Naive B cell (primary cell): ENCODE data around the gene NUDT9. TPM values are rescaled to one million over a fixed set of nuclear protein-coding genes. Genes with fewer than 3 reads are reported as not detected.
"Not testable (repeated sequence)": the region's sequence is repeated elsewhere in the genome, so short reads cannot be mapped to it uniquely, and the experiment has no call there.

Source experiments
- ATAC-seq, 2 donors: fragments of 150-1000 bp; cut with Tn5 transposase; 2 replicates each; pipeline ENCODE4 v1.10.0; 2021; ENCODE audit warnings: low read depth in 2 of 2, mild to moderate bottlenecking in 2 of 2, moderate library complexity in 2 of 2
- DNase-seq: peaks from one replicate; pipeline ENCODE4 v3.0.0; 2022
- H3K27ac Mint-ChIP-seq, 6 donors: one replicate each; pipeline ENCODE4 v1.8.0; 2020 to 2022; ENCODE audit warnings: mild to moderate bottlenecking in 6 of 6, mixed read lengths in 6 of 6, moderate library complexity in 5 of 6, inconsistent platforms in 2 of 6
- H3K27me3 Mint-ChIP-seq, 3 donors: one replicate each; pipeline ENCODE4 v1.8.0; 2021 to 2022; ENCODE audit warnings: mixed read lengths in 3 of 3, mild to moderate bottlenecking in 1 of 3
- H3K36me3 Mint-ChIP-seq, 2 donors: one replicate each; pipeline ENCODE4 v1.8.0; 2020 to 2022; ENCODE audit warnings: mixed read lengths in 2 of 2, inconsistent platforms in 1 of 2, mild to moderate bottlenecking in 1 of 2
- H3K4me1 Mint-ChIP-seq, 3 donors: one replicate each; pipeline ENCODE4 v1.8.0; 2020 to 2022; ENCODE audit warnings: mixed read lengths in 3 of 3, inconsistent platforms in 1 of 3, mild to moderate bottlenecking in 1 of 3, moderate library complexity in 1 of 3
- H3K4me3 Mint-ChIP-seq, 8 donors: one replicate each; pipeline ENCODE4 v1.8.0; 2020 to 2022; ENCODE audit warnings: mild to moderate bottlenecking in 8 of 8, mixed read lengths in 8 of 8, moderate library complexity in 8 of 8, inconsistent platforms in 2 of 8
- H3K9me3 Mint-ChIP-seq, 7 donors: one replicate each; pipeline ENCODE4 v1.8.0; 2020 to 2022; ENCODE audit warnings: mixed read lengths in 7 of 7, mild to moderate bottlenecking in 5 of 7, inconsistent platforms in 2 of 7, moderate library complexity in 1 of 7
- polyA plus RNA-seq, 6 donors: library from polyadenylated mRNA; unstranded; fragments of 300-500 nt; fragmentation: Illumina TruSeq; gene quantifications; one replicate each; pipeline ENCODE4 v1.2.3, GENCODE V29; 2021; ENCODE audit warnings: low read depth in 6 of 6

The NUDT9 gene
- polyA plus RNA-seq, 6 donors from 2014 or later = 16.3 to 27.1 (median 19.2) TPM

GRCh38 chr4:87418410-87418809 is 4.0 kb upstream of the NUDT9 start:
- H3K27me3 Mint-ChIP-seq, ATAC-seq, DNase-seq, H3K36me3 Mint-ChIP-seq, H3K9me3 Mint-ChIP-seq, H3K27ac Mint-ChIP-seq: not testable (repeated sequence)
- Mint-ChIP-seq H3K4me3 (peak overlapping the region in 1 of 8 donors; percentile 35), H3K4me1 (peaks cover 9 to 17% (median 12%) of the 10 kb centered on the region in 3 donors)

GRCh38 chr4:87419578-87420249 is 2.7 kb upstream of the NUDT9 start:
- H3K27ac Mint-ChIP-seq = no peak overlapping the region
- DNase-seq (no peak), ATAC-seq (no peak)
- H3K9me3 Mint-ChIP-seq = peaks cover 0 to 2% (median 0%) of the 10 kb centered on the region in 7 donors
- peaks cover 18 to 30% (median 23%) of the 10 kb centered on the region in 3 donors for H3K4me1 Mint-ChIP-seq
- no peaks in the 10 kb centered on the region for H3K27me3 Mint-ChIP-seq
- peak overlapping the region in 2 of 8 donors; percentile 33 to 98 for H3K4me3 Mint-ChIP-seq
- no peaks in the 10 kb centered on the region for H3K36me3 Mint-ChIP-seq

GRCh38 chr4:87420276-87420830 is 2.0 kb upstream of the NUDT9 start:
- peak overlapping the region in 3 of 8 donors; percentile 33 to 98 (median 65) for H3K4me3 Mint-ChIP-seq

GRCh38 chr4:87423317-87424098 is 1.1 kb downstream of the NUDT9 start:
- Mint-ChIP-seq H3K27me3 (no peaks in the 10 kb centered on the region), H3K4me1 (peaks cover 21 to 52% (median 30%) of the 10 kb centered on the region in 3 donors), H3K9me3 (peaks cover 0 to 1% (median 0%) of the 10 kb centered on the region in 7 donors), H3K27ac (peak overlapping the region in 3 of 6 donors; percentile 21 to 95 (median 52)), H3K36me3 (no peaks in the 10 kb centered on the region), H3K4me3 (peak overlapping the region; percentile 70 to 100 (median 98))
- no peak for DNase-seq
- no peak for ATAC-seq

More at GRCh38 chr4:87420276-87420830, 2.0 kb upstream of the NUDT9 start:
- DNase-seq (no peak), ATAC-seq (no peak)
- Mint-ChIP-seq H3K4me1 (peaks cover 18 to 34% (median 24%) of the 10 kb centered on the region in 3 donors), H3K27me3 (no peaks in the 10 kb centered on the region), H3K27ac (no peak overlapping the region), H3K9me3 (peaks cover 0 to 2% (median 0%) of the 10 kb centered on the region in 7 donors), H3K36me3 (no peaks in the 10 kb centered on the region)

GRCh38 chr4:87424099-87424543 is 1.7 kb downstream of the NUDT9 start:
- not testable (repeated sequence) for H3K27me3 Mint-ChIP-seq, H3K9me3 Mint-ChIP-seq, DNase-seq, ATAC-seq, H3K36me3 Mint-ChIP-seq
- Mint-ChIP-seq H3K4me1 (peaks cover 26 to 56% (median 35%) of the 10 kb centered on the region in 3 donors), H3K4me3 (peak overlapping the region in 7 of 8 donors; percentile 70 to 100 (median 92)), H3K27ac (peak overlapping the region in 2 of 6 donors; percentile 52 to 95)

- no peaks in the 10 kb centered on the region for H3K36me3 Mint-ChIP-seq
- H3K9me3 Mint-ChIP-seq = no peaks in the 10 kb centered on the region
- peaks cover 34 to 68% (median 48%) of the 10 kb centered on the region in 3 donors for H3K4me1 Mint-ChIP-seq
- ATAC-seq (no peak), DNase-seq (no peak)
- peak overlapping the region in 1 of 8 donors; percentile 53 for H3K4me3 Mint-ChIP-seq
- no peaks in the 10 kb centered on the region for H3K27me3 Mint-ChIP-seq
- peak overlapping the region in 1 of 6 donors; percentile 9 for H3K27ac Mint-ChIP-seq
Observed at GRCh38 chr4:87425711-87426110, 3.3 kb downstream of the NUDT9 start.

GRCh38 chr4:87426865-87427517 is 4.6 kb downstream of the NUDT9 start:
- Mint-ChIP-seq H3K36me3 (no peaks in the 10 kb centered on the region), H3K4me1 (peaks cover 34 to 67% (median 56%) of the 10 kb centered on the region in 3 donors), H3K9me3 (no peaks in the 10 kb centered on the region), H3K4me3 (no peak overlapping the region), H3K27me3 (no peaks in the 10 kb centered on the region), H3K27ac (peak overlapping the region in 2 of 6 donors; percentile 41 to 73)
- DNase-seq = no peak
- ATAC-seq = no peak

GRCh38 chr4:87427518-87427868 is 5.1 kb downstream of the NUDT9 start:
- no peak overlapping the region for H3K27ac Mint-ChIP-seq
- no peaks in the 10 kb centered on the region for H3K9me3 Mint-ChIP-seq
- DNase-seq (no peak), ATAC-seq (no peak)
- peaks cover 29 to 64% (median 54%) of the 10 kb centered on the region in 3 donors for H3K4me1 Mint-ChIP-seq
- H3K4me3 Mint-ChIP-seq = no peak overlapping the region
- H3K36me3 Mint-ChIP-seq = no peaks in the 10 kb centered on the region
- no peaks in the 10 kb centered on the region for H3K27me3 Mint-ChIP-seq

GRCh38 chr4:87428979-87429378 is 6.6 kb downstream of the NUDT9 start:
- Mint-ChIP-seq H3K9me3 (no peaks in the 10 kb centered on the region), H3K27ac (no peak overlapping the region), H3K27me3 (no peaks in the 10 kb centered on the region), H3K4me1 (peaks cover 27 to 63% (median 50%) of the 10 kb centered on the region in 3 donors), H3K4me3 (no peak overlapping the region), H3K36me3 (no peaks in the 10 kb centered on the region)
- ATAC-seq = no peak
- no peak for DNase-seq

- Mint-ChIP-seq H3K27ac (peak overlapping the region in 1 of 6 donors; percentile 14), H3K4me1 (peaks cover 23 to 53% (median 44%) of the 10 kb centered on the region in 3 donors), H3K4me3 (no peak overlapping the region), H3K36me3 (no peaks in the 10 kb centered on the region), H3K9me3 (no peaks in the 10 kb centered on the region), H3K27me3 (no peaks in the 10 kb centered on the region)
- no peak for ATAC-seq
- no peak for DNase-seq
Observed at GRCh38 chr4:87430038-87430437, 7.7 kb downstream of the NUDT9 start.

- no peaks in the 10 kb centered on the region for H3K9me3 Mint-ChIP-seq
- ATAC-seq = no peak
- peak overlapping the region in 1 of 6 donors; percentile 57 for H3K27ac Mint-ChIP-seq
- DNase-seq = no peak
- peaks cover 0 to 14% of the 10 kb centered on the region in 2 donors for H3K36me3 Mint-ChIP-seq
- H3K27me3 Mint-ChIP-seq = no peaks in the 10 kb centered on the region
- peaks cover 21 to 39% (median 35%) of the 10 kb centered on the region in 3 donors for H3K4me1 Mint-ChIP-seq
- no peak overlapping the region for H3K4me3 Mint-ChIP-seq
Observed at GRCh38 chr4:87433342-87433741, 11.0 kb downstream of the NUDT9 start.

GRCh38 chr4:87442889-87443288 is 20.5 kb downstream of the NUDT9 start:
- no peaks in the 10 kb centered on the region for H3K27me3 Mint-ChIP-seq
- no peak for ATAC-seq
- H3K27ac Mint-ChIP-seq = no peak overlapping the region
- peaks cover 0 to 2% (median 0%) of the 10 kb centered on the region in 3 donors for H3K4me1 Mint-ChIP-seq
- H3K36me3 Mint-ChIP-seq = peaks cover 0 to 23% of the 10 kb centered on the region in 2 donors
- DNase-seq = no peak
- no peaks in the 10 kb centered on the region for H3K9me3 Mint-ChIP-seq
- H3K4me3 Mint-ChIP-seq = no peak overlapping the region

GRCh38 chr4:87444741-87445140 is 22.4 kb downstream of the NUDT9 start:
- DNase-seq (no peak), ATAC-seq (no peak)
- Mint-ChIP-seq H3K36me3 (peaks cover 0 to 23% of the 10 kb centered on the region in 2 donors), H3K27ac (no peak overlapping the region), H3K4me1 (peaks cover 0 to 2% (median 0%) of the 10 kb centered on the region in 3 donors), H3K4me3 (no peak overlapping the region), H3K9me3 (no peaks in the 10 kb centered on the region), H3K27me3 (no peaks in the 10 kb centered on the region)
